Vein endothelial cell (primary cell): ENCODE data around the gene CYP4F2. TPM values are rescaled to one million over a fixed set of nuclear protein-coding genes. Genes with fewer than 3 reads are reported as not detected.

Source experiments
- small RNA-seq: library from RNA; depleted of rRNA; stranded (forward); fragments of <200 nt; gene quantifications from one replicate; pipeline ENCODE3, GENCODE V24; 2012
- total RNA-seq: library from RNA; depleted of rRNA; stranded (reverse); fragments of >200 nt; gene quantifications from 2 replicates; pipeline ENCODE4 v1.2.3, GENCODE V29; 2012

The CYP4F2 gene
- not detected in 2 replicates for total RNA-seq

DNA sequence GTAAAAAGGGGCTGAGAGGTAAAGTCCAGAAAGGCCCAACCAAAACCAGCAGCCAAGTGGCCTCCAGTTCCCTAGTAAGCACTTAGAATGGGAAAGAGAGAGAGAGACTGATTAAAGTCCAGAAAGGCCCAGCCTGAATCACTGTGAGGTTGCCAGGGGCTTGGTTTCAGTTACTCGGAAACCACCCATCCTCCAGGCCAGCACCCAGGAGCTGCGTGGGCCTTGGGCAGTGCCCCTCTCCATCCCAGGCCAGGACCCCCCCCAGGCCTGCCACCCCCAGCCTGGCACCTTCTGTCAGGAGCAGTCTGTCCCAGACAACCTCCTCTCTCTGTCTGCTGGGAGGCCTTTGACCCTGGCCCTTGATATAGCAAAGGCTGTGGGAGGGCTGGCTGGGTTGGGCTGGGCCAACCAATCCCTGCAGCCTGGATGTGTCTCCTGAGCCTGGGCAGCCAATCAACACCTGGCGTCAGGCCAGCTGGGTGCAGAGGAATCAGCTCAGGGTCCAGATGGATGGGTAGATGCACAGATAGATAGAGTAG lies at the start of gene CYP4F2:
TSS of gene CYP4F2 (minus strand) at position 337 of the 539 bp plus-strand sequence. CDS start 463 bp downstream, outside the sequence.

DNA sequence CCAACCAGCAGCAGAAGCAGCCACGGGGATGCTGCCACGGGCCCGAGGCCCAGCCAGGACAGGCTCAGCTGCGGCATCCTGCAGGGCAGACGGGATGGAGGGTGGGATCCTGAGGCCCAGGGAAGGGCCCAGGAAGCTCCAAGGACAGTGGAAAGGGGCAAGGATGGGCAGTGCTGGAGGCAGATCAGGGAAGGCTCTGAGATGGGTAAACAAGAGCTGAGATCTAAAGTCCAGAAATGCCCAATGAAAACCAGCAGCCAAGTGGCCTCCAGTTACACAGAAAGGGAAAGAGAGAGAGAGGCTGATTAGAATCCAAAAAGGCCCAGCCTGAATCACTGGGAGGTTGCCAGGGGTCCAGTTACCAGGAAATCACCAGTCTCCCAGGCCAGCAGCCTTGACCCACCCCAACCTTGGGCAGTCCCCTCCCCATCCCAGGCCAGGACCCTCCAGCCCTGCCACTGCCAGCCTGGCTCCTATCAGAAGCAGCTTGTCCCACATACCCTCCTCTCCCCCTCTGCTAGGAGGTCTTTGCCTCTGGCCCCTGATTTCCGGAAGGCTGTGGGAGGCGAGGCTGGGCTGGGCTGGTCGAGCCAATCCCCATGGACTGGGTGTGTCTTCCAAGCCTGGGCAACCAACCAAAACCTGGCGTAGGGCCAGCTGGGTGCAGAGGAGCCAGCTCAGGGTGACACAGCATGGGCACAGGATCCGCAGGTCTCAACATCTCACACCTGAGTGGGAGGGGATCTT lies 36.6 kb upstream of the CYP4F2 start, which contains the start of gene CYP4F11:
TSS of gene CYP4F11 (minus strand) at position 198 of the 747 bp plus-strand sequence. CDS start at position 77, 121 bp downstream.

Small RNA genes lying within 50 kb of the gene (small RNA-seq; reads per million reads assigned to genes)
- not detected for gene CYP4F36P

Other genes with a start within 250 kb of the CYP4F2 start
- gene CYP4F12, start 225.0 kb downstream of the CYP4F2 start, total RNA-seq: not detected in 2 replicates
- not detected in 2 replicates for gene OR10H2, start 170.1 kb downstream of the CYP4F2 start, total RNA-seq
- gene OR10H3, start 160.1 kb downstream of the CYP4F2 start, total RNA-seq: not detected in 2 replicates
- gene OR10H5, start 110.4 kb downstream of the CYP4F2 start, total RNA-seq: not detected in 2 replicates
- not detected in 2 replicates for gene OR10H1, start 82.4 kb downstream of the CYP4F2 start, total RNA-seq
- not detected in 2 replicates for gene CYP4F11, start 36.5 kb upstream of the CYP4F2 start, total RNA-seq
- not detected in 2 replicates for gene OR10H4, start 50.9 kb upstream of the CYP4F2 start, total RNA-seq
- 741 and 843 TPM in 2 replicates for gene TPM4, start 178.4 kb upstream of the CYP4F2 start, total RNA-seq
- gene RAB8A, start 213.8 kb upstream of the CYP4F2 start, total RNA-seq: 98.0 and 130 TPM in 2 replicates
- gene HSH2D, start 245.6 kb upstream of the CYP4F2 start, total RNA-seq: not detected in 2 replicates